Osteocyte (in vitro differentiated cells): ENCODE measurements around the gene JUP. TPM values are rescaled to one million over a fixed set of nuclear protein-coding genes. Genes with fewer than 3 reads are reported as not detected.

Source experiments
- DNase-seq: peaks from one replicate; pipeline ENCODE4 v3.0.0; 2021; ENCODE audit warnings: mixed read lengths; ENCODE audit not compliant: unreplicated experiment; ENCODE audit errors: extremely low spot score
- H3K27ac Mint-ChIP-seq: one replicate; pipeline ENCODE4 v1.8.0; 2021; ENCODE audit warnings: mild to moderate bottlenecking, mixed read lengths; ENCODE audit not compliant: unreplicated experiment
- H3K27me3 Mint-ChIP-seq: one replicate; pipeline ENCODE4 v1.8.0; 2021; ENCODE audit warnings: mixed read lengths; ENCODE audit not compliant: unreplicated experiment
- H3K36me3 Mint-ChIP-seq: one replicate; pipeline ENCODE4 v1.8.0; 2021; ENCODE audit warnings: mixed read lengths; ENCODE audit not compliant: unreplicated experiment
- H3K4me1 Mint-ChIP-seq: one replicate; pipeline ENCODE4 v1.8.0; 2021; ENCODE audit warnings: mixed read lengths; ENCODE audit not compliant: unreplicated experiment
- H3K4me3 Mint-ChIP-seq: one replicate; pipeline ENCODE4 v1.8.0; 2021; ENCODE audit warnings: mild to moderate bottlenecking, moderate library complexity, mixed read lengths; ENCODE audit not compliant: unreplicated experiment
- H3K9me3 Mint-ChIP-seq: one replicate; pipeline ENCODE4 v1.8.0; 2021; ENCODE audit warnings: mixed read lengths; ENCODE audit not compliant: unreplicated experiment
- CTCF ChIP-seq: fragments of 200-600 bp; sonication (generic); IDR thresholded peaks from 2 replicates; pipeline ENCODE4 v1.5.0; 2021; ENCODE audit warnings: antibody characterized with exemption, mild to moderate bottlenecking, moderate library complexity
- total RNA-seq: library from RNA; stranded (reverse); gene quantifications from 2 replicates; pipeline ENCODE4 v1.2.1, GENCODE V29; 2021

The JUP gene
- total RNA-seq, 1 donor from 2014 or later = 92.6 TPM

- H3K4me3 Mint-ChIP-seq = no peak overlapping the region
- no peaks in the 10 kb centered on the region for H3K27me3 Mint-ChIP-seq
- TF ChIP-seq CTCF = no peak
- no peaks in the 10 kb centered on the region for H3K9me3 Mint-ChIP-seq
- peaks cover 19% of the 10 kb centered on the region for H3K4me1 Mint-ChIP-seq
- H3K27ac Mint-ChIP-seq = no peak overlapping the region
- H3K36me3 Mint-ChIP-seq = peaks cover 12% of the 10 kb centered on the region
- DNase-seq = no peak
Measured at GRCh38 chr17:41818024-41818423, 31.5 kb upstream of the JUP start.

DNA sequence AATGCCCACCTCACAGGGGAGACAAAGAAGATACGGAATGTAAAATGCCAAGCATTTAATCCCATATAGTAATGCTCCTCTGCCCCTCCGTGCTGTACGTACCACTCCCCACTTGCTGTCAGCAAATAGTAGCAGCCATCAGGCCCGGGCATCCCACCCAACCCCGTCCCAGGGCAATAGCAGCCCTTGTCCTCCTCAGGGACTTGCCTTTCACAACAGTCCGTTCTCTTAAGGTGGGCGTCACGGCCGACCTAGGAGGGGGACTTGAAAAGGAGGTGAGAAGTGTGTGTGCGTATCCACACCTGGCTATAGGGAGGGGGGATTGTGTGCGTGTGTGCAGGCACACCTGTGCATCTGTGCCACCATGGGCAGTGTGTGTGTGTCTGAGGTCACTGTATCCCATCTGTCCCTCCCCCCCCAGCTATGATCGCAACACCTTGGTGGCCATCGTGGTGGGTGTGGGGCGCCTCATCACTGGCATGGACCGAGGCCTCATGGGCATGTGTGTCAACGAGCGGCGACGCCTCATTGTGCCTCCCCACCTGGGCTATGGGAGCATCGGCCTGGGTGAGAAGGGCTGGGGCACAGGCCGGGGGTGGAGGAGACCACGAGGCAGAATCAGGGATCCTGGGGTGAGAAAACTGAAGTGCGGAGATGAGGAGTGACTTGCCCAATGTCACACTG, 30.3 kb upstream of the JUP start:
- Mint-ChIP-seq H3K9me3 (no peaks in the 10 kb centered on the region), H3K36me3 (peaks cover 12% of the 10 kb centered on the region), H3K4me1 (peaks cover 21% of the 10 kb centered on the region), H3K27ac (no peak overlapping the region), H3K4me3 (no peak overlapping the region), H3K27me3 (no peaks in the 10 kb centered on the region)
- TF ChIP-seq CTCF = no peak
- no peak for DNase-seq

- H3K9me3 Mint-ChIP-seq = no peaks in the 10 kb centered on the region
- peak overlapping the region; percentile 99 for H3K4me3 Mint-ChIP-seq
- H3K4me1 Mint-ChIP-seq = peaks cover 37% of the 10 kb centered on the region
- no peak for TF ChIP-seq CTCF
- no peak for DNase-seq
- H3K36me3 Mint-ChIP-seq = peaks cover 18% of the 10 kb centered on the region
- H3K27ac Mint-ChIP-seq = peak overlapping the region; percentile 90
- no peaks in the 10 kb centered on the region for H3K27me3 Mint-ChIP-seq
Measured at GRCh38 chr17:41814195-41814594, 27.7 kb upstream of the JUP start.

DNA sequence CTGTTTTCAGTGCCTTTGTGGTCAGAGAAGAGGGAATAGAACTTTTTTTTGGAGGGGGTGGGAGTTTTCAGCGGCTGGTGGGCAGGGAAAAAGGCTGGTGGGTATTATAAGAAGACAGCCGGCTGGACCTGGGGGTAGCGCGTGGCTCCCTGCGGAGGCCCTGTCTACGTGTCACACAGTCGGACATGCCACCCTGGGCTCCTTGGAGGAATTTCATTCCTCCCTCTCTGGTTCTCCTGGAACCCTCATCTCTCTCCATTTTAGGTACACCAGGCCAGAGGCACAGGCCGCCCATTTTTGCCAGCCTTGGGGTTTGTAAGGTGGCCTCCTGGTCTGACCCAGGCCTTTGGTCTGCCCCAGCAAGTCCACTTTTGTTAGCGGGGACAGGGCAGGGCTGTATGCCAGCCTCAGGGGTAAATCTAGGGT, 27.2 kb upstream of the JUP start:
- DNase-seq = no peak
- Mint-ChIP-seq H3K27me3 (no peaks in the 10 kb centered on the region), H3K4me3 (peak overlapping the region; percentile 99), H3K27ac (peak overlapping the region; percentile 90), H3K9me3 (no peaks in the 10 kb centered on the region), H3K4me1 (peaks cover 37% of the 10 kb centered on the region), H3K36me3 (peaks cover 19% of the 10 kb centered on the region)
- no peak for TF ChIP-seq CTCF

DNA sequence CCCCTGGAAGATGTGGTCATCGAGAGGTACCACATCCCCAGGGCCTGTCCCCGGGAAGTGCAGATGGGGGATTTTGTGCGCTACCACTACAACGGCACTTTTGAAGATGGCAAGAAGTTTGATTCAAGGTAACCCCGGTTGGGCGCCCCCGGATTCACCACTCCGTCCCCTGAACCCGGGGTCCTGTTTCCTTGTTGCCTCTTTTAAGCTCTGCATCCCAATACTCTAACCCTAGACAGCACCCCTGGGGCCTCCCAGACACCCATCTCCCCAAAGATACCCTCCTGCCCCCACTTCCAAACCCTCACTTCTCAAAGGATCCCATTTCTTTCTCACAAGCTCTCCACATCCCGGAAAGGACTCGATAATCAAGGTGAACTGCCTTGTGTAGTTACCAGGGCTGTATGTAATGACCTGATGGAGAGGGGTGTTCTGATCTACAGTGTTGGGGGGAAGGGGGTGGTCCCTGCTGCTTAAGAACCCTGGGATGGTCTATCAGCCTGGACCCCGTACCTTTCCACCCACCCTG, 26.7 kb upstream of the JUP start:
- Mint-ChIP-seq H3K27ac (peak overlapping the region; percentile 90), H3K9me3 (no peaks in the 10 kb centered on the region), H3K27me3 (no peaks in the 10 kb centered on the region), H3K4me1 (peaks cover 37% of the 10 kb centered on the region), H3K4me3 (peak overlapping the region; percentile 99), H3K36me3 (peaks cover 16% of the 10 kb centered on the region)
- DNase-seq = no peak
- TF ChIP-seq CTCF = no peak
